ENCODE results near the gene F5.

Gene F5

GRCh38 chr1:169586395-169587255 lies at the start of gene F5:
TSS of gene F5 (minus strand) at chr1:169586481. CDS start at chr1:169586386, 95 bp downstream.
- peak; percentile 52 for DNase-seq (ENCODE audit: low spot score)

- no peak for DNase-seq (ENCODE audit: low spot score)
Measured at GRCh38 chr1:169634877-169635276, 48.6 kb upstream of the F5 start.

DNA sequence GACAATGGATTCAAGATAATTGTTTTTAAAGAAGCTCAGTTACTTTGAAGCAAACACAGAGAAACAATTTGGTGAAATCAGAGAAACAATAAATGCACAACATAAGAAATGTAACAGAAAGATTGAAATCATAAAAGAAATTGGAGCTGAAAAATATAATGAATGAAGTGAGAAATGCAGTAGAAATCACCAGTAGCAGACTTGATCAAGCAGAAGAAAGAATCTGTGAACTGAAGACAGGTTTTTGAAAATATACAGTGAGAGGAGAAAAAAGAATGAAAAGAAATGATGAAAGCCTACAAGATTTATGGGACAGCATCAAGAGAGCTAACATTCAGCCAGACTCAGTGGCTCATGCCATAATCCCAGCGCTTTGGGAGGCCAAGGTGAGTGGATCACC lies 47.9 kb upstream of the F5 start:
- no peak for DNase-seq (ENCODE audit: low spot score)

- no peak for DNase-seq (ENCODE audit: low spot score)
Measured at GRCh38 chr1:169631249-169631648, 45.0 kb upstream of the F5 start.

GRCh38 chr1:169630006-169630405 lies 43.7 kb upstream of the F5 start, which contains the start of gene SELP:
TSS of gene SELP (minus strand) at chr1:169630124. CDS start at chr1:169630074, 50 bp downstream.
- no peak for DNase-seq (ENCODE audit: low spot score)

DNA sequence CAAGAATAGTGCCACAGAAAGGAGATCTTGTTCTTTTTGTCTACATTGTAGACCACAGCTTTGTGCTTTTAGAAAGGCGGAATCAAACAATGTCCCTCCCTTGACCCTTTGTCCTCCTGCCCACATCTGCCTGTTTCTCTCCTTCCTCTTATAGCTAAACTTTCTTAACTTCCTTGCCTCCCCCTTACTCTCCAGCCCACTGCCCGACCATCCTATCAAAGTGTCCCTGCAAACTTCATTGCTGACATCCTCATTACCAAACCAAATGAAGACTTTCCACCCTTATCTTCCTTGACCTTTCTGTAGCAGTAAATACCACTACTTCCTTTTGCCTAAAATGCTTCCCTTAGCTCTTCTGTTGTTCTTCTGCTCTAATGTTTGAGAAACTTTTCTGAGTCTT lies 38.6 kb upstream of the F5 start:
- DNase-seq (ENCODE audit: low spot score): no peak

DNA sequence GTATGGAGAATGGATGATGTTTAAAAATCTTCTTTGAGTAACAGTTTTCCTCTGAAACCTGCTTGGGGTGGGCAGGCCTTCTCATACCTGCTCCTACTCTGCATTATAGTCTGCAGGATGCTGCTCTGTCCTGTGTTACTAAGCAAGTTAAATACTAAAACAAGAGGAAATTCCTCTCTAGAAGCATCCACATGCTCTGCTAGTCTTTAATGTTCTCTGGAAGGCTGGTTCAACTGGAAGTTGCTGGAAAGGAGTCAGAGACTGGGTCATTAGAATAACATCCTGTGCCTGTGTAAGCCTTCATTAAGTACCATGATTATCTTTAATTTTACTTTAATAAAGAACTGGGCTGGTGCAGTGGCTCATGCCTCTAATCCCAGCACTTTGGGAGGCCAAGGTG lies 37.8 kb upstream of the F5 start:
- DNase-seq (ENCODE audit: low spot score): no peak

DNA sequence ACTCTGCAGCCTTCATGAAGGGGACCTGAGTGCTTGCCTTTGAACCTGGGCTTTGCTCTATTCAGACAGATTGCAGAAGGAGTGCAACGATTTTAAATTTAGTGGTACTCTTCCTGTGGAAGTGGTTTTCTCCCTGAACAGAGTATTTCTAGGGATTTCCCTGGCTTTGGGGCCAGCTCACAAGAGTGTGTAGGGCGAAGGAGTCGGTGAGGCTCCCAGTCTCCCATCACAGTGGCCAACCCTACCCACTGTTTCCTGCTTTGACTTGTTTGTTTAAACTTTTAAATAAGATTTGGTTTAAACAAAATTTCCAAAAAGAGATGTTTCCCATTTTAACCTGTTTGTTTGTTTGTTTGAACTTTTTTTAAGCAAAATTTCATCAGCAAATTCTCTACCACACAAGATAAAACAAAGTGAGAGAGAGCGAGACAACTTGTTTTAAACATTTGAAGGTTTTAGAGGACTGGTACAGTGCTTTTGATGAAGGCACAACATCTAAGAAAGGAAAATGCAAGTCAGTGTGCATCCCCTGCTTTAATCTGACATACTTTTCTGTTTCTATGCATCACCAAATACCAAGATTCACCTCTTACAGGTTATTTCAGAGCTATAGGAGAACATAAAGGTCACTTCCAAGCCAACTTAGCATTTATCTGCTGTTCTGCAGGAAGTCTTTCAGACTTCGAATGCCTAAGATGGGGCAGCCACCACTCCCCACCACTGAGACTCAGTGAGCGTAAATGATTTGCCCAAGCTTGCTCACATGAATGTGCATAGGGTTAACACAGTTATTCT lies 37.0 kb upstream of the F5 start:
- DNase-seq (ENCODE audit: low spot score): no peak

- DNase-seq (ENCODE audit: low spot score): no peak
Measured at GRCh38 chr1:169620565-169620964, 34.3 kb upstream of the F5 start.

DNA sequence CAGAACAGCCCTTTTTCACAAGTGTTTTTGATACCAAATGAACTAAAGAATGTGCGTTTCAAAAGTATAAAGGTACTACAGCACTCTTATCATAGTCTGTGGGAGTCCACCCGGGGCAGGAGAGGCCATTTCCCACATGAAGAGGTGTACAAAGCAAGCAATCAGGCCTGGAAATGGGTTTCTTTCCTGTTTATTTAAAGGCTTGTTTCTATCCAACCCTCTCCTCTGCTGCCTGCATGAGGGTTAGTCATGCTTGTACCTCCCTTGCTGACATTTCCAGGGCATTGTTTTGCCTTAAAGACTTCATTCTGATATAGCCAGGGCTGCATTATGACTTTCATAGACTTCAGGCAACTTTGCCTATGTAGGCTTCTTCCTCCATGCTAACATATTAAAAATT lies 32.1 kb upstream of the F5 start:
- no peak for DNase-seq (ENCODE audit: low spot score)

GRCh38 chr1:169615803-169616202 lies 29.5 kb upstream of the F5 start:
- no peak for DNase-seq (ENCODE audit: low spot score)

GRCh38 chr1:169610858-169611257 lies 24.6 kb upstream of the F5 start:
- DNase-seq (ENCODE audit: low spot score): no peak

DNA sequence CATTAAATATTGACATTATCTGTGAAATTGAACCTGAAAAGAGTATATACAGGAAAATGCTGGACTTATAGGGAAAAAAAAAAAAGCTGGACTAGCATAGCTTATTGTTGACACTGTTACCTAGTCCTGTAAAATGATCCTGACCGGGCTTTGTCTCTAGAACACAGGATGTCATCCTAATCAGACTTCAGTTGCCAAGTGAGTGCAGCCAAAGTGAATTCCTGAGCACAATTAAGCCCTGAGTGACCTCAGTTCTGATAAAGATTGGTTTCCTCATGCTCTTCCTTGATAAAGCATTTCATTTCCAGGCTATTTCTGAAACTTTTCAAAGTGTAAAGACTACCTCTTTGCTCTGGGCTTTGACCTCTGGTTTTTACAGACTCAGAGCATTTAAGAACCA lies 23.8 kb upstream of the F5 start:
- no peak for DNase-seq (ENCODE audit: low spot score)

GRCh38 chr1:169608226-169608625 lies 21.9 kb upstream of the F5 start:
- DNase-seq (ENCODE audit: low spot score): no peak

- no peak for DNase-seq (ENCODE audit: low spot score)
Measured at GRCh38 chr1:169604781-169605560, 18.7 kb upstream of the F5 start.

DNA sequence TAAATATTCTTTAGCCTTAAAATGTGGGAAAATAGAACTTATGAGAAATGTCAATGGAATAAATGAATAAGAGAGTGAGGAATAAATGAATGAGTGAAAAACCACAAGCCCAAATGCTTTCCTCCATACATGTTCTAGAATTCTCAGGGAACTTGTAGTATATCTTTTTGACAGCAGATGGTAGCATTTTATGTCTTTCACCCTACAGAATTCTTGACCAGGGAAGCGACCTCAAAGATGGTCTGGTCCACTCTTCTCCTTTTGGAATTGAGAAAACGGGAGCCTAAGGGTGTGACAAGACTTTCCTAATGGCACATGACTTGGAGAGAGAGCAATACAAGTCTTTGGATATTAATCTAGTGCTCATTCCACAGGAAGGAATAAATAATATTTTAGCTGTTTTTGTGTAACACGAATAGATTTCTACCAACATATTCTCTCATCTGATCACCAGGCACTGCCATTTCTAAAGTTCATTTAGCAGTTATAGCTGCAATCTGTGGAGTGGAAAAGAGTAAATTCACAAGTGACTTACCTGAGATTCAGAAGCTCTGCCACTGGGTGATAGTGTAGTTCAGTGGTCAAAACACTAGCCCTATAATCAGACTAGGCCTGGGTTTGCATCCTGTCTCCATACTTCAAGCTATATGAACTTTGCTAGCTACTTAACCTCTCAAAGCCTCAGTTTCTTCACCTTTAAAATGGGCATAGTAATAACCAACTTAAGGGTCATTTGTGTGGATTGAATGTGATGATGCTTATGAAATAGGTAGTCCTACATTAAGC lies 15.0 kb upstream of the F5 start:
- peak; percentile 17 for DNase-seq (ENCODE audit: low spot score)

GRCh38 chr1:169595764-169596711 lies 9.8 kb upstream of the F5 start:
- no peak for DNase-seq (ENCODE audit: low spot score)

- no peak for DNase-seq (ENCODE audit: low spot score)
Measured at GRCh38 chr1:169594391-169594790, 8.1 kb upstream of the F5 start.

DNA sequence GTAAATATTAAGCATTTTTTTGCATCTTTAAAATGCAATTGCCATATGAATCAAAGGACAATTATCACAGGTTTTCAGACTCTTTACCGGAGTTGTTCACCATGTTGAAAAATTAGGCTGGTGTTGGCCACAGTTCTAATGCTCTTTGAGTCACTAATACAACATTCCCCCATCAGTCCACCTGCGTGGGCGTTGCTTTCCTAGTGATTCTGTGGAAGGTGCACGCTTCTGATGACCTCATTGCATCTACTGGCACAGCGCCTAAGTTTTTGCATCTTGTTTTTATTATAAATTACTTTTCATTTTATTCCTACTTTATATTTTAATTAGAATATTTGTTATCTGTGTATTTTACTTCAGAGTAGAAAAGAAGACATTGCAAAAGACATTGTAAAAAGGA lies 4.7 kb upstream of the F5 start:
- DNase-seq (ENCODE audit: low spot score): no peak

DNA sequence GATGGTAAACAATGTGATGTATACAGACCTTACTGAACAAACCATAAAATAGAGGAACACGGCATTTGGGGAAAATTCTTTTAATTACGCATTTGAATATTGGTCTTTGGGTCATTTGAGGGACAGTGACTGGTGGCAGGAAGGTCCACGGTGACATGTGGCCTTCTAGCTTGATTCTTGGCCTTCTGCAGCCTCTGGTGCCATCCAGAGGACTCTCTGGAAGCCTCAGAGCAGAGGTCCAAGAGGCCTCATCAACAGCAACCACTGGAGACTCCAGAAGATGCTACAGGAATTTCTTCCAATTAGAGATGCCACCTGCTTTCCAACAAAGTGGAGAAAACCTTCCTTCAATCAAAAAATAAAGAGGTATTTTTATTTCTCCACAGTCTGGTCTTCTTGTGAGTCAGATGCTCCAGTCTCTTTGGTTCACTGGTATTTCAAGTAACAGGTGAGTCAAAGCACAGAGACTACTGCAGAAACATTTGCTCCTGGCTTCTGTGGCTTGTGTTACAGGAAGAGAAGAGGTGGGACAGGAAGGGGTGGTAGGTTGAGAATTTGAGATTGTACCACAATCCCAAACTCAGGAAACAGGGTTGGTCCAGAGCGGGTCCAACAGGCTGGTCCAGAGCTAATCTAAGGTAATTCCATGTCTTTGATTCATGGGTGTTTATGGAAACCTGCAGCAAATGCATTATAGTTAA lies 2.7 kb upstream of the F5 start:
- no peak for DNase-seq (ENCODE audit: low spot score)
